ENCODE measurements around the gene CDK6. TPM values are rescaled to one million over a fixed set of nuclear protein-coding genes. Genes with fewer than 3 reads are reported as not detected.

The CDK6 gene
- total and polyA plus RNA-seq, 9 of the 15 experiments (the other 6 are each of a cell fraction or from before 2014, with no cell fraction given): 7.6 to 109 (median 44.4) TPM

DNA sequence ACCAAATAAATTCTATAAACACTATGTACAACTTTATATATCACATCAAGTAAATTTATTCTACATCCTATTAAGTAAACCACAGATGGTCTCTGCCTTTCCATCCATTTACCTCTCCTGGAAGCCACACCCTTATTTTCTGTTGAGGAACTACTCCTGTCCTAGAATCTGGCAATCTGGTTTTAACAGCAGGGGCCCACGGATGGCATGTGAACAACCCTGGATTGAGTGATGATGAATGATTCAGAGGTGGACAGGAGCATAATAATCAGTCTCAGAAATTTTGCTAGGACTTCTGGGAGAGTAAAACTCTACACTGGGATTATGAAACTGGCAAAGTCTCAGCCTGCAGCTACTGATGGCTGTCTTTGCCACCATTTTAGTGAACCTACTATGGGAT is 54.1 kb downstream of the CDK6 start:
- no peak for FAIRE-seq
- ChIA-PET POLR2A (no interaction called here), CTCF (ENCODE audit: low intra/inter-chr PET ratio) (no interaction called here)
- Histone ChIP-seq H3K9ac (ENCODE audit: insufficient read depth in 1 of 2, low read depth in 2 of 2, low read length in 2 of 2) (no peak overlapping the region), H3K4me2 (ENCODE audit: insufficient read depth, low read length) (no peak overlapping the region), H3K27me3 (ENCODE audit: control insufficient read depth in 2 of 2, insufficient read depth in 2 of 2, low read length in 2 of 2) (no peaks in the 10 kb centered on the region), H3K4me1 (replicated peaks in 1 of 2; ENCODE audit: control insufficient read depth in 2 of 2, insufficient read depth in 2 of 2, low read length in 2 of 2) (no peaks in the 10 kb centered on the region; a peak in 1 of 5 replicates), H2AFZ (ENCODE audit: low read depth, low read length) (no peak overlapping the region), H3K79me2 (ENCODE audit: control insufficient read depth, insufficient read depth, low read length) (peaks cover 82% of the 10 kb centered on the region), H3K9me3 (replicated peaks; ENCODE audit: control insufficient read depth, insufficient read depth, low read depth, low read length) (no peaks in the 10 kb centered on the region), H3K27ac (ENCODE audit: extremely low read depth, low read depth, low read length) (no peak overlapping the region), H4K20me1 (replicated peaks; ENCODE audit: control insufficient read depth, insufficient read depth, low read length) (no peaks in the 10 kb centered on the region), H3K36me3 (ENCODE audit: control insufficient read depth, insufficient read depth, low read length) (peaks cover 7% of the 10 kb centered on the region; the same call in 2 of the 3 replicates), H3K4me3 (no peak overlapping the region), H3K9me1 (ENCODE audit: control insufficient read depth, insufficient read depth, low read length) (no peaks in the 10 kb centered on the region)
- no peak for DNase-seq (ENCODE audit: extremely low read depth in 1 of 4, low spot score in 3 of 4)
- WGBS (ENCODE audit: insufficient coverage, low coverage, missing lambda C conversion rate): 11% methylated on average over 1 of the region's 1 CpG
- no TSS peak for BruUV-seq (replicated peaks)
- intact Hi-C loops (cut with micrococcal nuclease): no loop called here
- no peak for TF ChIP-seq WHSC1 (IDR thresholded peaks at IDR 0.05; ENCODE audit: low read length)
- TF ChIP-seq KDM1A (IDR thresholded peaks at IDR 0.05): peak in 1 of 2 experiments; percentile 20; a peak in 1 of 4 replicates
- no peak for TF ChIP-seq POLR2B (IDR thresholded peaks at IDR 0.05; ENCODE audit: low read depth, partially characterized antibody)
- no peak for TF ChIP-seq KDM5B (IDR thresholded peaks at IDR 0.05; ENCODE audit: insufficient replicate concordance, low read depth, low read length)
- peak; percentile 24 for TF ChIP-seq MEIS2 (IDR thresholded peaks at IDR 0.05; ENCODE audit: partially characterized antibody)
- in situ Hi-C loops (cut with MboI): no loop called here
- no peak; the same call in 1 of the 3 replicates for ATAC-seq

DNA sequence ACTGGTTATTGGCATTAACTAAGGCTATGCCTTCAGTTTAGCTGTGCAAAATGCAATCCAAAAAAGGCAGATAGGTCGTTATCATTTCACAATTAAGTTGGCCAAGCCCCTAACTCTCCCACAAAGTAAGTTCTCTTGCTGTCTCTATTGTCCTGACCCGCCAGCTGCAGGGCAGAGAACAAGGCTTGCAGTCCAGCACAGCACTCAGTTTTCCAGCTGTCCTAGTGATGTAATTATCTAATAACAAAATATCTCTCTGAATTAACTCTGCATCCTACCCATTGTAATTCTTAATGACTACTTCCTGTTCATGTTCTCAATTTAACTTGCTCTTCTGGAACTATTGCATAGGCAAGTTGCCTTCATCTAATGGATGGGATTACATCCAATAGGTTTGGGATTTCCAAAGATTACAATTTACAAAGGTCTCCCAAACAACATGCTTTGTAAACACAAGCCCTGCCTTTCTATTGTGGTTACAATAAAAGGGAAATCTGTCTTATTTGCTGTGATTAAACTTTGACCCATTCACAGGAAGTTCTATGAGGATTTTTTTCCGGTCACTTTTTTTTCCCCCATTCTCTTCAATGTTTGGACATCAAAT is 55.2 kb downstream of the CDK6 start:
- no peak for TF ChIP-seq NFE2L1 (tag; IDR thresholded peaks at IDR 0.05; ENCODE audit: borderline replicate concordance, low read depth)
- no peak for TF ChIP-seq ZFP1 (CRISPR knock-in tag; IDR thresholded peaks at IDR 0.05)
- H3K9me1 ChIP-seq (ENCODE audit: control insufficient read depth, insufficient read depth, low read length): no peaks in the 10 kb centered on the region
- intact Hi-C loops (cut with micrococcal nuclease): no loop called here
- no peaks in the 10 kb centered on the region for H3K9me3 ChIP-seq (replicated peaks; ENCODE audit: control insufficient read depth, insufficient read depth, low read depth, low read length)
- no peak overlapping the region for H3K4me2 ChIP-seq (ENCODE audit: insufficient read depth, low read length)
- POLR2A ChIA-PET: interaction anchor here (1.0 kb wide), 1 partner anchor 266 kb away, joined by 3 read pairs; no protein-coding TSS in a partner anchor
- H3K9ac ChIP-seq (ENCODE audit: insufficient read depth in 1 of 2, low read depth in 2 of 2, low read length in 2 of 2): no peak overlapping the region
- 66% methylated on average over 3 of the region's 3 CpGs for WGBS (ENCODE audit: insufficient coverage, low coverage, missing lambda C conversion rate)
- BruUV-seq (replicated peaks): no TSS peak
- H3K79me2 ChIP-seq (ENCODE audit: control insufficient read depth, insufficient read depth, low read length): peaks cover 79% of the 10 kb centered on the region
- no peak overlapping the region for H3K27ac ChIP-seq (ENCODE audit: extremely low read depth, low read depth, low read length)
- H2AFZ ChIP-seq (ENCODE audit: low read depth, low read length): no peak overlapping the region
- CTCF ChIA-PET (ENCODE audit: low intra/inter-chr PET ratio): no interaction called here
- DNase-seq (ENCODE audit: extremely low read depth in 1 of 4, low spot score in 3 of 4) (no peak), FAIRE-seq (no peak), ATAC-seq (no peak)
- peaks cover 7% of the 10 kb centered on the region; the same call in 2 of the 3 replicates for H3K36me3 ChIP-seq (ENCODE audit: control insufficient read depth, insufficient read depth, low read length)
- H3K4me3 ChIP-seq: no peak overlapping the region
- in situ Hi-C loops (cut with MboI): no loop called here
- no peaks in the 10 kb centered on the region for H3K4me1 ChIP-seq (replicated peaks in 1 of 2; ENCODE audit: control insufficient read depth in 2 of 2, insufficient read depth in 2 of 2, low read length in 2 of 2)
- no peaks in the 10 kb centered on the region for H4K20me1 ChIP-seq (replicated peaks; ENCODE audit: control insufficient read depth, insufficient read depth, low read length)
- H3K27me3 ChIP-seq (ENCODE audit: control insufficient read depth in 2 of 2, insufficient read depth in 2 of 2, low read length in 2 of 2): no peaks in the 10 kb centered on the region

Data from K562 (cell line).